K562 (cell line): ENCODE data around the gene ANKRD65. TPM values are rescaled to one million over a fixed set of nuclear protein-coding genes. Genes with fewer than 3 reads are reported as not detected.

Experiments
- CEBPB ChIP-seq: fragments of 450-650 bp; IDR thresholded peaks from 2 replicates; pipeline ENCODE4 v1.6.1; 2016; ENCODE audit warnings: missing genetic modification characterization, missing compliant biosample characterization
- EGR1 ChIP-seq: fragments of 450-650 bp; conservative IDR thresholded peaks from 2 replicates; pipeline ENCODE4 v1.6.1; 2017; ENCODE audit warnings: mild to moderate bottlenecking
- KDM5B ChIP-seq: fragments of 200-600 bp; sonication (generic); IDR thresholded peaks from 2 replicates; pipeline ENCODE4 v1.6.1; 2012; ENCODE audit warnings: low read depth, mild to moderate bottlenecking, moderate library complexity, low read length, control low read depth, inconsistent platforms; ENCODE audit not compliant: insufficient replicate concordance
- NCOA1 ChIP-seq: fragments of 450-650 bp; IDR thresholded peaks from 2 replicates; pipeline ENCODE4 v1.6.1; 2016; ENCODE audit warnings: low read depth
- PHB ChIP-seq: fragments of 250-450 bp; sonication (Bioruptor Pico); IDR thresholded peaks from 2 replicates; pipeline ENCODE4 v1.5.0; 2021
- PML ChIP-seq: IDR thresholded peaks from 2 replicates; pipeline ENCODE4 v1.6.1; 2012; ENCODE audit warnings: low read length, inconsistent platforms
- RBM17 ChIP-seq: fragments of 200-400 bp; formaldehyde crosslinking; IDR thresholded peaks from 2 replicates; pipeline ENCODE4 v1.6.1; 2017; ENCODE audit warnings: low read depth, mild to moderate bottlenecking, low read length, borderline replicate concordance
- SNRNP70 ChIP-seq: fragments of 200-400 bp; formaldehyde crosslinking; optimal IDR thresholded peaks from 2 replicates; pipeline ENCODE3; 2017; ENCODE audit warnings: low read depth, low read length
- SRSF1 ChIP-seq: fragments of 200-400 bp; formaldehyde crosslinking; IDR thresholded peaks from 2 replicates; pipeline ENCODE4 v1.6.1; 2017; ENCODE audit warnings: mild to moderate bottlenecking, low read depth, low read length, moderate library complexity
- TGIF2 ChIP-seq: sonication (generic); formaldehyde crosslinking; IDR thresholded peaks from 2 replicates; pipeline ENCODE4 v1.8.1; 2022; ENCODE audit warnings: mild to moderate bottlenecking, missing genetic modification reagents, moderate library complexity
- ZFPM2 ChIP-seq: fragments of 250-450 bp; sonication (Bioruptor Pico); IDR thresholded peaks from 2 replicates; pipeline ENCODE4 v1.5.1; 2022; ENCODE audit warnings: mild to moderate bottlenecking
- ZNF263 ChIP-seq: sonication (generic); formaldehyde crosslinking; IDR thresholded peaks from 2 replicates; pipeline ENCODE4 v1.8.0; 2022; ENCODE audit warnings: mild to moderate bottlenecking, missing genetic modification reagents, borderline replicate concordance
- polyA plus RNA-seq, 8 experiments: library from polyadenylated mRNA; depleted of rRNA in 4 of 8; stranded (reverse) in 5 of 8; unstranded in 3 of 8; fragments of >200 nt; fragmentation: Nextera tagmentation in 2 of 8; fragmentation: Illumina TruSeq in 1 of 8; extraction: Ambion mirVana in 2 of 8; extraction: Trizol in 1 of 8; gene quantifications; 2 replicates each; pipeline versions ENCODE4 v1.2.1 to v1.2.3, GENCODE V29; 2011 to 2014; ENCODE audit warnings: inconsistent platforms in 1 of 8, missing spikeins in 1 of 8
- total RNA-seq, 7 experiments: library from RNA; depleted of rRNA in 6 of 7; stranded (reverse); fragments of >200 nt in 6 of 7; fragmentation: Illumina TruSeq in 2 of 7; extraction: Trizol in 2 of 7; gene quantifications; 2 replicates each; pipeline versions ENCODE4 v1.2.1 to v1.2.3, GENCODE V29; 2011 to 2021; ENCODE audit warnings: low replicate concordance in 1 of 7
- TF ChIP-seq, protein P1 (sequence below): sonication (generic); formaldehyde crosslinking; IDR thresholded peaks from 2 replicates; pipeline ENCODE4 v1.8.0; 2023; ENCODE audit warnings: missing genetic modification reagents, mild to moderate bottlenecking, borderline replicate concordance
- TF ChIP-seq, protein P2 (sequence below): sonication (generic); formaldehyde crosslinking; IDR thresholded peaks from 2 replicates; pipeline ENCODE4 v1.8.0; 2022; ENCODE audit warnings: mild to moderate bottlenecking, missing genetic modification reagents
- TF ChIP-seq, protein P3 (sequence below), 2 experiments: fragments of 200-800 bp in 1 of 2; sonication (Bioruptor generic) in 1 of 2; sonication (generic) in 1 of 2; formaldehyde crosslinking in 1 of 2; IDR thresholded peaks in 1 of 2; conservative IDR thresholded peaks in 1 of 2; 2 replicates each; pipeline versions ENCODE4 v1.5.0 to v1.6.1; 2016 to 2020; ENCODE audit warnings: missing compliant biosample characterization in 1 of 2, missing genetic modification characterization in 1 of 2, missing genetic modification reagents in 1 of 2
- TF ChIP-seq, protein P4 (sequence below), 2 experiments: fragments of 450-650 bp in 1 of 2; sonication (generic) in 1 of 2; formaldehyde crosslinking in 1 of 2; IDR thresholded peaks in 1 of 2; conservative IDR thresholded peaks in 1 of 2; 2 replicates each; pipeline versions ENCODE4 v1.6.1 to v1.8.1; 2016 to 2023; ENCODE audit warnings: mild to moderate bottlenecking in 2 of 2, moderate library complexity in 2 of 2, inconsistent platforms in 1 of 2, missing genetic modification reagents in 1 of 2

Gene ANKRD65
- total and polyA plus RNA-seq, 9 of the 15 experiments (the other 6 are each of a cell fraction or from before 2014, with no cell fraction given), result not detected

DNA sequence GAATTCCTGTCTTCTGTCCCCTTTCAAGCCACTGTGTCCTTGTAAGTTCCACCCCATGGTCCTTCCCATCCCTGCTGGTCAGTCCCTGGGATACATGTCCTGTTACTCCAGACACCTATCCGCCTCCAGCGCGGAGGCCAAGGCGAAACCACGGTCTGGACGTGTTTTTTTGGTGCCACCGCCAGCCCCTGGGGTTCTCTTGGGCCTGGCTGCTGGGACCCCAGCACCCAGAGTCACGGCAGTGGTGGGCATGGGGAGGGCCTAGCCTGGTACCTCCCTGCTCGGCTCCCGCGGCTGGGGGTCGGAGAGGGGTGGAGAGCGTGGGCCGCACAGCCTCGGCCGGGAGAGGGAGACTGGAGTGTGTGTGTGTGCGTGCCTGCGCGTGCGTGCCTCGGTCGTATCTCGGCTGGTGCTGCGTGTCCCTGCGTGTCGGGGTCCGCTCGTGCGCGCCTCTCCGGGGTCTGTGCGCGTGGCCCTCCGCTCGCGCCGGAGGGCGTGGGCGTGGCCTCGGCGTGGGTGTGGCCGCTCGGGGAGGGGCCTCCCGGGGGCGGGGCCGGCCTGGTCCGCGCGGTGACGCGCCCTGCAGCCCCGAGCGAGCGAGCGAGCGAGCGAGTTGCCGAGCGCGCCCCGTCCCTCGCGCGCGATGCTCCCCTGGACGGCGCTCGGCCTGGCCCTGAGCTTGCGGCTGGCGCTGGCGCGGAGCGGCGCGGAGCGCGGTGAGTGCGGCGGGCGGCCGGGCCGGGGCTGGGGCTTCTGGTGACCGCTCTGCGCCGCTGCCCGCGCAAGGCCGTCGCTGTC lies 14.2 kb upstream of the ANKRD65 start, which contains the start of gene VWA1 (continued):
- TF ChIP-seq, protein P1, sequence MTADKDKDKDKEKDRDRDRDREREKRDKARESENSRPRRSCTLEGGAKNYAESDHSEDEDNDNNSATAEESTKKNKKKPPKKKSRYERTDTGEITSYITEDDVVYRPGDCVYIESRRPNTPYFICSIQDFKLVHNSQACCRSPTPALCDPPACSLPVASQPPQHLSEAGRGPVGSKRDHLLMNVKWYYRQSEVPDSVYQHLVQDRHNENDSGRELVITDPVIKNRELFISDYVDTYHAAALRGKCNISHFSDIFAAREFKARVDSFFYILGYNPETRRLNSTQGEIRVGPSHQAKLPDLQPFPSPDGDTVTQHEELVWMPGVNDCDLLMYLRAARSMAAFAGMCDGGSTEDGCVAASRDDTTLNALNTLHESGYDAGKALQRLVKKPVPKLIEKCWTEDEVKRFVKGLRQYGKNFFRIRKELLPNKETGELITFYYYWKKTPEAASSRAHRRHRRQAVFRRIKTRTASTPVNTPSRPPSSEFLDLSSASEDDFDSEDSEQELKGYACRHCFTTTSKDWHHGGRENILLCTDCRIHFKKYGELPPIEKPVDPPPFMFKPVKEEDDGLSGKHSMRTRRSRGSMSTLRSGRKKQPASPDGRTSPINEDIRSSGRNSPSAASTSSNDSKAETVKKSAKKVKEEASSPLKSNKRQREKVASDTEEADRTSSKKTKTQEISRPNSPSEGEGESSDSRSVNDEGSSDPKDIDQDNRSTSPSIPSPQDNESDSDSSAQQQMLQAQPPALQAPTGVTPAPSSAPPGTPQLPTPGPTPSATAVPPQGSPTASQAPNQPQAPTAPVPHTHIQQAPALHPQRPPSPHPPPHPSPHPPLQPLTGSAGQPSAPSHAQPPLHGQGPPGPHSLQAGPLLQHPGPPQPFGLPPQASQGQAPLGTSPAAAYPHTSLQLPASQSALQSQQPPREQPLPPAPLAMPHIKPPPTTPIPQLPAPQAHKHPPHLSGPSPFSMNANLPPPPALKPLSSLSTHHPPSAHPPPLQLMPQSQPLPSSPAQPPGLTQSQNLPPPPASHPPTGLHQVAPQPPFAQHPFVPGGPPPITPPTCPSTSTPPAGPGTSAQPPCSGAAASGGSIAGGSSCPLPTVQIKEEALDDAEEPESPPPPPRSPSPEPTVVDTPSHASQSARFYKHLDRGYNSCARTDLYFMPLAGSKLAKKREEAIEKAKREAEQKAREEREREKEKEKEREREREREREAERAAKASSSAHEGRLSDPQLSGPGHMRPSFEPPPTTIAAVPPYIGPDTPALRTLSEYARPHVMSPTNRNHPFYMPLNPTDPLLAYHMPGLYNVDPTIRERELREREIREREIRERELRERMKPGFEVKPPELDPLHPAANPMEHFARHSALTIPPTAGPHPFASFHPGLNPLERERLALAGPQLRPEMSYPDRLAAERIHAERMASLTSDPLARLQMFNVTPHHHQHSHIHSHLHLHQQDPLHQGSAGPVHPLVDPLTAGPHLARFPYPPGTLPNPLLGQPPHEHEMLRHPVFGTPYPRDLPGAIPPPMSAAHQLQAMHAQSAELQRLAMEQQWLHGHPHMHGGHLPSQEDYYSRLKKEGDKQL, result no peak
- TF ChIP-seq ZNF263 (no peak), PHB (no peak), PML (no peak), SNRNP70 (no peak), TGIF2 (CRISPR knock-in tag) (no peak), SRSF1 (no peak), EGR1 (peak; percentile 76), ZFPM2 (no peak), CEBPB (no peak), KDM5B (peak; percentile 29), RBM17 (no peak), NCOA1 (no peak; the same call in 1 of the 2 replicates)
- TF ChIP-seq, protein P2, sequence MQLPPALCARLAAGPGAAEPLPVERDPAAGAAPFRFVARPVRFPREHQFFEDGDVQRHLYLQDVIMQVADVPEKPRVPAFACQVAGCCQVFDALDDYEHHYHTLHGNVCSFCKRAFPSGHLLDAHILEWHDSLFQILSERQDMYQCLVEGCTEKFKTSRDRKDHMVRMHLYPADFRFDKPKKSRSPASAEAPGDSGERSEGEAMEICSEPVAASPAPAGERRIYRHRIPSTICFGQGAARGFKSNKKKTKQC (CRISPR knock-in tag), result 0 out of 2 replicates have a peak, but pooled peaks have one; percentile 3
- TF ChIP-seq, protein P3, sequence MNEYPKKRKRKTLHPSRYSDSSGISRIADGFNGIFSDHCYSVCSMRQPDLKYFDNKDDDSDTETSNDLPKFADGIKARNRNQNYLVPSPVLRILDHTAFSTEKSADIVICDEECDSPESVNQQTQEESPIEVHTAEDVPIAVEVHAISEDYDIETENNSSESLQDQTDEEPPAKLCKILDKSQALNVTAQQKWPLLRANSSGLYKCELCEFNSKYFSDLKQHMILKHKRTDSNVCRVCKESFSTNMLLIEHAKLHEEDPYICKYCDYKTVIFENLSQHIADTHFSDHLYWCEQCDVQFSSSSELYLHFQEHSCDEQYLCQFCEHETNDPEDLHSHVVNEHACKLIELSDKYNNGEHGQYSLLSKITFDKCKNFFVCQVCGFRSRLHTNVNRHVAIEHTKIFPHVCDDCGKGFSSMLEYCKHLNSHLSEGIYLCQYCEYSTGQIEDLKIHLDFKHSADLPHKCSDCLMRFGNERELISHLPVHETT (CRISPR knock-in tag; conservative IDR thresholded peaks at IDR 0.05 in 1 of 2, IDR thresholded peaks at IDR 0.05 in 1 of 2), result no peak
- TF ChIP-seq, protein P4, sequence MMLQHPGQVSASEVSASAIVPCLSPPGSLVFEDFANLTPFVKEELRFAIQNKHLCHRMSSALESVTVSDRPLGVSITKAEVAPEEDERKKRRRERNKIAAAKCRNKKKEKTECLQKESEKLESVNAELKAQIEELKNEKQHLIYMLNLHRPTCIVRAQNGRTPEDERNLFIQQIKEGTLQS (IDR thresholded peaks at IDR 0.05), result no peak
- TF ChIP-seq, protein P4 (CRISPR knock-in tag; conservative IDR thresholded peaks at IDR 0.05), result no peak
